Prostate gland (tissue), 2 donors: ENCODE data around the gene EEF1G. TPM values are rescaled to one million over a fixed set of nuclear protein-coding genes. Genes with fewer than 3 reads are reported as not detected.

Source experiments
- DNase-seq: peaks from one replicate; pipeline ENCODE4 v3.0.0-alpha.2; 2019; ENCODE audit warnings: low spot score
- H3K27ac ChIP-seq, 2 donors: fragments of 200-600 bp; sonication (generic); 2 replicates each; pipeline ENCODE4 v1.5.1; 2017 to 2019
- H3K27me3 ChIP-seq: fragments of 200-600 bp; sonication (generic); replicated peaks from 2 replicates; pipeline ENCODE4 v1.5.1; 2019; ENCODE audit not compliant: insufficient read depth
- H3K36me3 ChIP-seq, 2 donors: fragments of 200-600 bp; sonication (generic); 1 replicate in 1 of 2; 2 replicates in 1 of 2; pipeline versions ENCODE4 v1.5.1 to v1.8.1; 2017 to 2019
- H3K4me1 ChIP-seq: fragments of 200-600 bp; sonication (generic); replicated peaks from 2 replicates; pipeline ENCODE4 v1.5.1; 2019
- H3K4me3 ChIP-seq, 2 donors: fragments of 200-600 bp; sonication (generic); 2 replicates each; pipeline ENCODE4 v1.5.1; 2017 to 2019
- H3K9me3 ChIP-seq: fragments of 200-600 bp; sonication (generic); 2 replicates; pipeline ENCODE4 v1.5.1; 2017
- POLR2A ChIP-seq: fragments of 450-650 bp; IDR thresholded peaks from one replicate; pipeline ENCODE4 v1.6.1; 2016; ENCODE audit warnings: antibody characterized with exemption, mild to moderate bottlenecking
- POLR2AphosphoS5 ChIP-seq: sonication (generic); formaldehyde crosslinking; IDR thresholded peaks from one replicate; pipeline ENCODE4 v1.6.1; 2017; ENCODE audit warnings: antibody characterized with exemption
- WGBS: methylation state at CpG from one replicate; pipeline ENCODE4 v1.1.5; 2018; 5-methylcytosine and 5-hydroxymethylcytosine counted together
- intact Hi-C: fragments of 100-400 bp; cut with DNase I; formaldehyde crosslinking; loops from one replicate; pipeline ENCODE4 v1.14.2; 2022
- total RNA-seq, 2 donors: library from RNA; depleted of rRNA; stranded (reverse); fragments of >200 nt; gene quantifications; one replicate each; pipeline ENCODE4 v1.1.0, GENCODE V29; 2016
- TF ChIP-seq, protein P1 (sequence below), 4 experiments: fragments of 200-600 bp in 2 of 4; fragments of 450-650 bp in 2 of 4; sonication (generic) in 2 of 4; IDR thresholded peaks; 1 replicate in 3 of 4; 2 replicates in 1 of 4; pipeline ENCODE4 v1.5.1; 2016 to 2019; ENCODE audit warnings: antibody characterized with exemption in 4 of 4, mild to moderate bottlenecking in 2 of 4, moderate library complexity in 2 of 4

Gene EEF1G
- total RNA-seq, 2 donors from 2014 or later, result 1,254 to 2,389 TPM

- DNase-seq, result no peak
- intact Hi-C loops, result no loop called here
- Histone ChIP-seq H3K9me3 (no peaks in the 10 kb centered on the region), H3K4me1 (peaks cover 4% of the 10 kb centered on the region), H3K27ac (no peak overlapping the region), H3K27me3 (no peaks in the 10 kb centered on the region), H3K4me3 (no peak overlapping the region), H3K36me3 (no peaks in the 10 kb centered on the region)
- WGBS, result 96% methylated on average over 7 of the region's 7 CpGs
- TF ChIP-seq, protein P1, sequence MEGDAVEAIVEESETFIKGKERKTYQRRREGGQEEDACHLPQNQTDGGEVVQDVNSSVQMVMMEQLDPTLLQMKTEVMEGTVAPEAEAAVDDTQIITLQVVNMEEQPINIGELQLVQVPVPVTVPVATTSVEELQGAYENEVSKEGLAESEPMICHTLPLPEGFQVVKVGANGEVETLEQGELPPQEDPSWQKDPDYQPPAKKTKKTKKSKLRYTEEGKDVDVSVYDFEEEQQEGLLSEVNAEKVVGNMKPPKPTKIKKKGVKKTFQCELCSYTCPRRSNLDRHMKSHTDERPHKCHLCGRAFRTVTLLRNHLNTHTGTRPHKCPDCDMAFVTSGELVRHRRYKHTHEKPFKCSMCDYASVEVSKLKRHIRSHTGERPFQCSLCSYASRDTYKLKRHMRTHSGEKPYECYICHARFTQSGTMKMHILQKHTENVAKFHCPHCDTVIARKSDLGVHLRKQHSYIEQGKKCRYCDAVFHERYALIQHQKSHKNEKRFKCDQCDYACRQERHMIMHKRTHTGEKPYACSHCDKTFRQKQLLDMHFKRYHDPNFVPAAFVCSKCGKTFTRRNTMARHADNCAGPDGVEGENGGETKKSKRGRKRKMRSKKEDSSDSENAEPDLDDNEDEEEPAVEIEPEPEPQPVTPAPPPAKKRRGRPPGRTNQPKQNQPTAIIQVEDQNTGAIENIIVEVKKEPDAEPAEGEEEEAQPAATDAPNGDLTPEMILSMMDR (IDR thresholded peaks at IDR 0.05), result no peak
- TF ChIP-seq POLR2A, result no peak
- TF ChIP-seq POLR2AphosphoS5, result no peak
These were observed 41.8 kb upstream of the EEF1G start for GRCh38 chr11:62615521-62615920.

DNA sequence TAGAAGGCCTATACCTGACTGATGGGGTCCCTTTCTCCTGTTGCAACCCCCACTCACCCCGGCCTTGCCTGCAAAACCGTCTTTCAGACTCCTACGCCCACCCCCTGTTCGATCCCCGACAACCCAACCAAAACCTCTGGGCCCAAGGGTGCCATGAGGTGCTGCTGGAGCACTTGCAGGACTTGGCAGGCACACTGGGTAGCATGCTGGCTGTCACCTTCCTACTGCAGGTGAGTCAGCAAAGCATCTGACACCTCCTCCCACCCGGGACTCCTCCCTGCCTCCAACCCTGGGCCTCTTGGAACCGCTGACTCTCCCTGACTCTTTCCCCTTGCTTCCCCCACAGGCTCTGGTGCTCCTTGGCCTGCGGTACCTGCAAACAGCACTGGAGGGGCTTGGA lies 40.6 kb upstream of the EEF1G start:
- intact Hi-C loops, result loop anchor here (5.0 kb wide), 1 partner anchor 67 kb away; the partner anchor contains the start of gene AHNAK
- H3K4me1 ChIP-seq, result peaks cover 3% of the 10 kb centered on the region
- H3K36me3 ChIP-seq, result no peaks in the 10 kb centered on the region
- no peaks in the 10 kb centered on the region for H3K27me3 ChIP-seq
- TF ChIP-seq POLR2AphosphoS5, result no peak
- TF ChIP-seq, protein P1 (IDR thresholded peaks at IDR 0.05), result no peak
- TF ChIP-seq POLR2A, result no peak
- WGBS, result 71% methylated on average over 8 of the region's 8 CpGs
- peak overlapping the region in 1 of 2 donors; percentile 97 for H3K27ac ChIP-seq
- DNase-seq, result no peak
- no peaks in the 10 kb centered on the region for H3K9me3 ChIP-seq
- H3K4me3 ChIP-seq, result no peak overlapping the region

DNA sequence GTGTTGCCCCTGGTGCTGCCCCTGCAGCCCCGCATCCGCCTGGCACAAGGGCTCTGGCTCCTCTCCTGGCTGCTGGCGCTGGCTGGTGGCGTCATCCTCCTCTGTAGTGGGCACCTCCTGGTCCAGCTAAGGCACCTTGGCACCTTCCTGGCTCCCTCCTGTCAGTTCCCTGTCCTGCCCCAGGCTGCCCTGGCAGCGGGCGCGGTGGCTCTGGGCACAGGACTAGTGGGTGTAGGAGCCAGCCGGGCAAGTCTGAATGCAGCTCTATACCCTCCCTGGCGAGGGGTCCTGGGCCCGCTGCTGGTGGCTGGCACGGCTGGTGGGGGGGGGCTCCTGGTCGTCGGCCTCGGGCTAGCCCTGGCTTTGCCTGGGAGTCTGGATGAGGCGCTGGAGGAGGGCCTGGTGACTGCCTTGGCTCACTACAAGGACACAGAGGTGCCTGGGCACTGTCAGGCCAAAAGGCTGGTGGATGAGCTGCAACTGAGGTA lies 39.6 kb upstream of the EEF1G start:
- Histone ChIP-seq H3K36me3 (no peaks in the 10 kb centered on the region), H3K27ac (peak overlapping the region; percentile 97 to 98), H3K4me1 (peaks cover 3% of the 10 kb centered on the region), H3K9me3 (no peaks in the 10 kb centered on the region), H3K27me3 (no peaks in the 10 kb centered on the region), H3K4me3 (peak overlapping the region in 1 of 2 donors; percentile 75)
- intact Hi-C loops, result loop anchor here (5.0 kb wide), 1 partner anchor 66 kb away; the partner anchor contains the start of gene AHNAK
- TF ChIP-seq POLR2A (no peak), POLR2AphosphoS5 (no peak)
- TF ChIP-seq, protein P1 (IDR thresholded peaks at IDR 0.05), result no peak
- 46% methylated on average over 7 of the region's 15 CpGs for WGBS
- no peak for DNase-seq

DNA sequence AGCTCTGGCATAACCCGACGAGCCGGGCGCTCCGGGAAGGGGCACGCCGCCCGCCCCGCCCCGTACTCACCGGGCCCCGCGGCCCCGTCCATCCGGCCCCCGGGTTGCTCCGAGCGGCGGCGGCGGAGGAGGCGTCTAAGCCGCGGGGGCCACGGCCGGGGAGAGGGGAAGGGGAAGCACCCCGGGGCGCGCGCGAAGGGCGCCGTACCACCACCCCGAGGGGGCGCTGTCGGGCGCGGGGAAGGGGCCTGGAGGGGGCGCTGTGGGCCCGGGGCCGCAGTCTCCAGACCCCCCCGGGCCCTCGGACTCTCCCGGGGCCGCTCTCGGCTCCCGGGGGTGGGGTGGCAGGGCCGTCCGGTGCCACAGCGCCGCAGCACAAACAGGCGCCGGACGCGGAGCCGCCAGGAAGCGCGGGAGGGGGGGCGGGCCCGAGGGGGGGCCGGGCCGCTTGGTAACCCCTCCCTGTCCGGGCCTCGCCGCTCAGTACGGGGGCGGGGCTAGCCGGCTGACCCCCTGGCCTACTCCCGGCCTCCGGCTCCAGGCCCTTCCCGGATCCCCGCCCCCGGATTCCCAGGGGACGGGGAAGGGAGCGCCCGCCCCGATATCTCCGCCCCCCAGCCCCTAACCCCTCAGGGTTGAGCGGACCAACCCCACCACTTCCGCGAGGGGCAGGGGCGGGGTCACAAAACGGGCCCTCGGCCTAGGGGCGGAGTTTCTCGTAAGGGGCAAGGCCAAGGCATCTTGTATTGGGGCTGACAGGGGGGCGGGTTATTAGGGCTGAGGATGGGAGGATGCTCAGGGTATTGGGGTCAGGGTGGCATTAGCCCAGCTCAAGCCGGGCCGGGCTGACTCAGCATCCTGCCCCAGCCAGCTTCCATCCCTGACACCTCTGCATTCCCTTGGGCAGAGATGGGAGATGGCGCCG lies 38.9 kb upstream of the EEF1G start, which contains the start of the genes EML3 and ROM1:
EML3 (minus strand) TSS at position 410 of the 925 bp plus-strand sequence; CDS start at position 92, 318 bp downstream.
ROM1 (plus strand) TSS at position 892 of the 925 bp plus-strand sequence; CDS start at position 917, 25 bp downstream.
- peak; percentile 76 for DNase-seq
- peak within 1 kb of the TSS; percentile 97 to 98 for H3K27ac ChIP-seq
- H3K27me3 ChIP-seq, result no peaks in the 10 kb centered on the region
- no peaks in the 10 kb centered on the region for H3K9me3 ChIP-seq
- 3% methylated on average over 29 of the region's 91 CpGs for whole genome bisulfite sequencing
- TF ChIP-seq POLR2A (peak; percentile 7), POLR2AphosphoS5 (peak; percentile 56)
- TF ChIP-seq, protein P1 (IDR thresholded peaks at IDR 0.05), result peak; percentile 90 to 97 (median 92)
- intact Hi-C loops, result loop anchor here (5.0 kb wide), 1 partner anchor 65 kb away; the partner anchor contains the start of gene AHNAK
- H3K36me3 ChIP-seq, result no peaks in the 10 kb centered on the region
- peaks cover 3% of the 10 kb centered on the region for H3K4me1 ChIP-seq
- peak within 1 kb of the TSS; percentile 75 for H3K4me3 ChIP-seq
